Neural progenitor cell (in vitro differentiated cells): Measurements from ENCODE around the gene NPHP4. TPM values are rescaled to one million over a fixed set of nuclear protein-coding genes. Genes with fewer than 3 reads are reported as not detected.

Experiments used
- DNase-seq: peaks from one replicate; pipeline ENCODE4 v3.0.0-alpha.2; 2016; ENCODE audit warnings: low spot score
- H2AFZ ChIP-seq: fragments of 200-600 bp; sonication (generic); replicated peaks from 2 replicates; pipeline ENCODE4 v1.6.1; 2016; ENCODE audit warnings: antibody characterized with exemption
- H3F3A ChIP-seq: fragments of 200-600 bp; sonication (generic); 2 replicates; pipeline ENCODE4 v1.6.1; 2016; ENCODE audit warnings: antibody characterized with exemption, low read depth
- H3K27ac ChIP-seq: fragments of 200-600 bp; sonication (generic); 2 replicates; pipeline ENCODE4 v1.5.1; 2016; ENCODE audit warnings: mild to moderate bottlenecking
- H3K27me3 ChIP-seq: fragments of 200-600 bp; sonication (generic); 2 replicates; pipeline ENCODE4 v1.6.1; 2016; ENCODE audit warnings: mild to moderate bottlenecking, moderate library complexity
- H3K36me3 ChIP-seq: fragments of 200-600 bp; sonication (generic); 2 replicates; pipeline ENCODE4 v1.5.1; 2016
- H3K4me1 ChIP-seq: fragments of 200-600 bp; sonication (generic); 2 replicates; pipeline ENCODE4 v1.6.1; 2016; ENCODE audit warnings: mixed run types
- H3K4me2 ChIP-seq: fragments of 200-600 bp; sonication (generic); 2 replicates; pipeline ENCODE4 v1.6.1; 2016
- H3K4me3 ChIP-seq: fragments of 200-600 bp; sonication (generic); 2 replicates; pipeline ENCODE4 v1.5.1; 2016
- H3K79me2 ChIP-seq: fragments of 200-600 bp; sonication (generic); 2 replicates; pipeline ENCODE4 v1.6.1; 2016; ENCODE audit warnings: low read depth
- H3K9ac ChIP-seq: fragments of 200-600 bp; sonication (generic); 2 replicates; pipeline ENCODE4 v1.6.1; 2016
- H3K9me3 ChIP-seq: fragments of 200-600 bp; sonication (generic); 2 replicates; pipeline ENCODE4 v1.5.1; 2016; ENCODE audit warnings: low read depth
- H4K20me1 ChIP-seq: fragments of 200-600 bp; sonication (generic); 2 replicates; pipeline ENCODE4 v1.6.1; 2016; ENCODE audit warnings: low read depth
- H3K27ac Mint-ChIP-seq: 3 replicates; pipeline ENCODE4 v1.8.0; 2021; ENCODE audit warnings: mixed read lengths
- H3K27me3 Mint-ChIP-seq: 2 replicates; pipeline ENCODE4 v1.8.0; 2022; ENCODE audit warnings: low read depth, mild to moderate bottlenecking, inconsistent platforms, moderate library complexity, mixed read lengths; ENCODE audit not compliant: insufficient read depth
- H3K36me3 Mint-ChIP-seq: 3 replicates; pipeline ENCODE4 v1.8.0; 2021; ENCODE audit warnings: mixed read lengths
- H3K4me1 Mint-ChIP-seq: 3 replicates; pipeline ENCODE4 v1.8.0; 2021; ENCODE audit warnings: mixed read lengths
- H3K4me3 Mint-ChIP-seq: 3 replicates; pipeline ENCODE4 v1.8.0; 2021; ENCODE audit warnings: mild to moderate bottlenecking, moderate library complexity, mixed read lengths
- H3K9me3 Mint-ChIP-seq: 3 replicates; pipeline ENCODE4 v1.8.0; 2020; ENCODE audit warnings: mixed read lengths
- EZH2 ChIP-seq: fragments of 200-600 bp; sonication (generic); IDR thresholded peaks from 2 replicates; pipeline ENCODE4 v1.6.1; 2017; ENCODE audit warnings: antibody characterized with exemption, mild to moderate bottlenecking, moderate library complexity
- EZH2phosphoT487 ChIP-seq: fragments of 200-600 bp; sonication (generic); IDR thresholded peaks from 2 replicates; pipeline ENCODE4 v1.6.1; 2017; ENCODE audit warnings: antibody characterized with exemption
- total RNA-seq: library from RNA; depleted of rRNA; stranded (reverse); fragments of >200 nt; gene quantifications from 2 replicates; pipeline ENCODE4 v1.2.3, GENCODE V29; 2015; ENCODE audit warnings: low replicate concordance
- TF ChIP-seq, protein P1 (sequence below): fragments of 200-600 bp; sonication (generic); IDR thresholded peaks from 2 replicates; pipeline ENCODE4 v1.5.1; 2017; ENCODE audit warnings: antibody characterized with exemption, mild to moderate bottlenecking

NPHP4 gene
- total RNA-seq, 1 donor from 2014 or later, result 8.9 TPM

DNA sequence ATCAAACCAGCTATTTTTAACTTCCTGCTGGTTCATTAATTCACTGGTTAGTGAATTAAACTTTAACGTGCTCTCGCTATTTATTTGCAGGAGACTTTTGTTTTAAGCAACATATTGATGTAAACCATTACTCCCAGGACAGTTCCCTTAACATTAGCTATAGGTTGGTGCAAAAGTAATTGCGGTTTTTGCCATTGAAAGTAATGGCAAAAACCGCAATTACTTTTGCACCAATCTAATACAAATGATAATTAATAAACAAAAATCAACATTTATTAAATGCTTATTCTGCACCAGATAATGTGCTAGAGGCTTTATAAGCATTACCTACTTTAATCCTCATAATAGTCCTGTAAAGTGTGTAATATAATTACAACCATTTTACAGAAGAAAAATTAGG, 176.5 kb downstream of the NPHP4 start:
- Mint-ChIP-seq H3K36me3 (no peaks in the 10 kb centered on the region), H3K4me3 (no peak overlapping the region), H3K4me1 (peaks cover 10% of the 10 kb centered on the region), H3K27me3 (peaks cover 9% of the 10 kb centered on the region), H3K9me3 (peaks cover 17% of the 10 kb centered on the region), H3K27ac (no peak overlapping the region)
- H3K79me2 ChIP-seq, result no peaks in the 10 kb centered on the region
- H4K20me1 ChIP-seq, result no peaks in the 10 kb centered on the region
- H3K27ac ChIP-seq, result no peak overlapping the region
- no peak overlapping the region for H3K9ac ChIP-seq
- H3K4me2 ChIP-seq, result no peak overlapping the region
- H2AFZ ChIP-seq, result no peak overlapping the region
- no peaks in the 10 kb centered on the region for H3K9me3 ChIP-seq
- TF ChIP-seq, protein P1, sequence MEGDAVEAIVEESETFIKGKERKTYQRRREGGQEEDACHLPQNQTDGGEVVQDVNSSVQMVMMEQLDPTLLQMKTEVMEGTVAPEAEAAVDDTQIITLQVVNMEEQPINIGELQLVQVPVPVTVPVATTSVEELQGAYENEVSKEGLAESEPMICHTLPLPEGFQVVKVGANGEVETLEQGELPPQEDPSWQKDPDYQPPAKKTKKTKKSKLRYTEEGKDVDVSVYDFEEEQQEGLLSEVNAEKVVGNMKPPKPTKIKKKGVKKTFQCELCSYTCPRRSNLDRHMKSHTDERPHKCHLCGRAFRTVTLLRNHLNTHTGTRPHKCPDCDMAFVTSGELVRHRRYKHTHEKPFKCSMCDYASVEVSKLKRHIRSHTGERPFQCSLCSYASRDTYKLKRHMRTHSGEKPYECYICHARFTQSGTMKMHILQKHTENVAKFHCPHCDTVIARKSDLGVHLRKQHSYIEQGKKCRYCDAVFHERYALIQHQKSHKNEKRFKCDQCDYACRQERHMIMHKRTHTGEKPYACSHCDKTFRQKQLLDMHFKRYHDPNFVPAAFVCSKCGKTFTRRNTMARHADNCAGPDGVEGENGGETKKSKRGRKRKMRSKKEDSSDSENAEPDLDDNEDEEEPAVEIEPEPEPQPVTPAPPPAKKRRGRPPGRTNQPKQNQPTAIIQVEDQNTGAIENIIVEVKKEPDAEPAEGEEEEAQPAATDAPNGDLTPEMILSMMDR, result no peak
- TF ChIP-seq EZH2phosphoT487 (no peak), EZH2 (no peak)
- H3K27me3 ChIP-seq, result no peaks in the 10 kb centered on the region
- H3K4me1 ChIP-seq, result no peaks in the 10 kb centered on the region
- H3K36me3 ChIP-seq, result no peaks in the 10 kb centered on the region
- no peaks in the 10 kb centered on the region for H3F3A ChIP-seq
- no peak for DNase-seq
- no peak overlapping the region for H3K4me3 ChIP-seq

DNA sequence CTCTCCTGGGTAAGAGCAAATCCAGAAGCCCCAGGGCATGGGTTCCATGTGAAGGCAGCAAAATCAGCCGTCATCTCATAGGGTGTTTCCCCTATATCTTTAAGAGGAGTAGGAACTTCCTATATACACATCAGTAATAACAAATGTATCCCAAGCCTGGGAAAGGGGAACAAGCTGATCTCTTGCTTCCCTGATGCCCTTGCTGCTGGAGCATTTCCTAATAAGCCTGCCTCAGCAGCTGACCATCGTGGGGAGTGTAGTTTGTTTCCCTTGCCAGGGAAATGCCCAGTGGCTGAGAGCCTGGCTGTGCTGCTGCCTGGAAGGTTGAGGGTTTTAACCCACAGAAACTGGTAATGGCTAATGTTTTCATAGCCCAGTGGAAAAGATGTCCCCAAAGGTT, 177.0 kb downstream of the NPHP4 start:
- Mint-ChIP-seq H3K9me3 (peaks cover 17% of the 10 kb centered on the region), H3K4me1 (peaks cover 11% of the 10 kb centered on the region)
- DNase-seq, result no peak

DNA sequence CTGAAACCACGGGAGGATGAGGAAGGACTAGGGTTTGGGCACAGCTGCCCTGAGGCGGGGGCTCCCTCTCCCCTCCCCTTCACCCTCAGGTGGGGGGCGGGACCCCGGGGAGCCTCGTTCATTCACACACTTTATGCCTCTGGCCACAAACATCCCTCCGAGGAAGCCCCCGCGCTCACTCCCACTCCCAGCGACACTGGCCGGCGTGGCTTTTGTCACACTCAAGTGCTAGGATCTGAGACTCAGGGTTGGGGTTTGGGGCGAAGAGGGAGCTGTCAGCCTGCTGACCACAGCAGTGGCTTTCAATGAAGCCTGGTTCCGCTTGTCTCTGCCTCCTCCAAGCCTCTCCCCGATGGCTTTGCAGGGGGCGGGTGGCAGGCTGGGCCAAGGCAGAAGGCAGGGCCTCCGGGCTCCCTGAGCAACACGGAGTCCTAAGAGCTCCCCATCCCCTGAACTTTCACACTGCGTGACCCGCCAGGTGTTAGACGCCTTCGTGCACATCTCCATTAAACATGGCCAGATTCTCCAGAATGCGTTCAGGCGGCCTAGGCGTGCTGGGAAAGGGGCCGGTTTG, 178.1 kb downstream of the NPHP4 start:
- no peak overlapping the region for H3K27ac ChIP-seq
- TF ChIP-seq EZH2 (no peak), EZH2phosphoT487 (no peak)
- TF ChIP-seq, protein P1, result no peak
- H3K9me3 Mint-ChIP-seq, result peaks cover 17% of the 10 kb centered on the region
- no peak overlapping the region for H3K4me3 Mint-ChIP-seq
- H3K4me2 ChIP-seq, result no peak overlapping the region
- no peaks in the 10 kb centered on the region for H3K4me1 ChIP-seq
- no peak overlapping the region for H3K4me3 ChIP-seq
- H3F3A ChIP-seq, result peaks cover 3% of the 10 kb centered on the region
- H3K79me2 ChIP-seq, result no peaks in the 10 kb centered on the region
- H3K27me3 Mint-ChIP-seq, result peaks cover 9% of the 10 kb centered on the region
- no peak for DNase-seq
- no peaks in the 10 kb centered on the region for H3K36me3 ChIP-seq
- no peaks in the 10 kb centered on the region for H4K20me1 ChIP-seq
- H3K27me3 ChIP-seq, result no peaks in the 10 kb centered on the region
- no peaks in the 10 kb centered on the region for H3K9me3 ChIP-seq
- H3K27ac Mint-ChIP-seq, result no peak overlapping the region
- no peaks in the 10 kb centered on the region for H3K36me3 Mint-ChIP-seq
- H3K4me1 Mint-ChIP-seq, result peaks cover 11% of the 10 kb centered on the region
- H3K9ac ChIP-seq, result no peak overlapping the region
- H2AFZ ChIP-seq, result no peak overlapping the region

More for the DNA sequence above, 177.0 kb downstream of the NPHP4 start:
- peaks cover 9% of the 10 kb centered on the region for H3K27me3 Mint-ChIP-seq
- H3K27ac Mint-ChIP-seq, result no peak overlapping the region
- H3K9me3 ChIP-seq, result no peaks in the 10 kb centered on the region
- no peak overlapping the region for H3K4me3 Mint-ChIP-seq
- no peak overlapping the region for H3K27ac ChIP-seq
- H3K4me1 ChIP-seq, result no peaks in the 10 kb centered on the region
- H3K9ac ChIP-seq, result no peak overlapping the region
- H3K4me2 ChIP-seq, result no peak overlapping the region
- no peak overlapping the region for H3K4me3 ChIP-seq
- H3K36me3 Mint-ChIP-seq, result no peaks in the 10 kb centered on the region
- TF ChIP-seq, protein P1, result no peak
- TF ChIP-seq EZH2phosphoT487 (no peak), EZH2 (no peak)
- no peaks in the 10 kb centered on the region for H4K20me1 ChIP-seq
- H3K36me3 ChIP-seq, result no peaks in the 10 kb centered on the region
- H3K27me3 ChIP-seq, result no peaks in the 10 kb centered on the region
- no peak overlapping the region for H2AFZ ChIP-seq
- H3F3A ChIP-seq, result no peaks in the 10 kb centered on the region
- H3K79me2 ChIP-seq, result no peaks in the 10 kb centered on the region
